NCI-H69 (cell line): ENCODE results near the gene OR56A5.
"Not testable (repeated sequence)": the region's sequence is repeated elsewhere in the genome, so short reads cannot be mapped to it uniquely, and the experiment has no call there.

Experiments used
- DNase-seq: peaks from one replicate; lab custom pipeline; 2025; lab: John Stamatoyannopoulos, UW

OR56A5 gene

DNA sequence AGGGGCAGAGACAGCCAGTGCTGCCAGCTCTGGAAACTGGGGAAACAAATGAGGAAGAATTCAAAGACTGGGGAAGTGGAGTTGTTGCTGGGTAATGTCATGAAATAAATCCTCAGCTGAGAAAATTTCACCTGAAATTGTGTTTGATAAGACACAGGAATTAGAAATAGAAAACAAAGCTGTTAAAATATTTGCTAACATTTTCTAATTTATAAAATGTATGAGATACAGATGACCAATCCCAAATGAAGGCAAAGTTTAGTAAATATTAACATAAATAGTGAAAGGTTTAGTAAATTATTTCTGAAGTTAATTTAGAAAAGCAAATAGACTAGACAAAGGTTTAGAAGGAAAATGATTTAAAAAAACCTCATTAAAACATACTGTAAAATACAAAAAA lies at the start of gene OR56A5:
Gene OR56A5 (minus strand): TSS at position 101 of the 400 bp plus-strand sequence. CDS start 0 bp downstream, at position 101.
- DNase-seq = no peak

DNA sequence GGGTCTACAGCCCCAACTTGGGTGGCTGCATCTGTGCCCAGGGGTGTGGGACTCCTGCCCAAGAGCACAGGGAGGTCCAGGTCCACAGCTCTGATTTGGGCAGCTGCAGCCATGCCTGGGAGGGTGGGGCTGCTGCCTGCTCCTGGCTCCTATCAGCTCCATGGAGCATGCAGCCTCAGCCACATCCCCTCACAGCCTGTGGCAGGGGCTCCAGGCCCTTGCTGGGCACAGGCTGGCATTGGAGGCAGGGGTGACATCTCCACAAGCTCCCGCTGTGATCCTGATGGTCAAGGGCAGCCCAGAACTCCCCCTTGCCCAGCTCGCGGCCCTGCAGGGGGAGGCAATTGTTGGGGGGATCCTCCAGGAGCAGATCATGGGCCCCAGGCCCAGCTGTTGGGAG lies 44.7 kb upstream of the OR56A5 start:
- no peak for DNase-seq

- DNase-seq = no peak
These were observed 43.9 kb upstream of the OR56A5 start for GRCh38 chr11:6012035-6012668.

DNA sequence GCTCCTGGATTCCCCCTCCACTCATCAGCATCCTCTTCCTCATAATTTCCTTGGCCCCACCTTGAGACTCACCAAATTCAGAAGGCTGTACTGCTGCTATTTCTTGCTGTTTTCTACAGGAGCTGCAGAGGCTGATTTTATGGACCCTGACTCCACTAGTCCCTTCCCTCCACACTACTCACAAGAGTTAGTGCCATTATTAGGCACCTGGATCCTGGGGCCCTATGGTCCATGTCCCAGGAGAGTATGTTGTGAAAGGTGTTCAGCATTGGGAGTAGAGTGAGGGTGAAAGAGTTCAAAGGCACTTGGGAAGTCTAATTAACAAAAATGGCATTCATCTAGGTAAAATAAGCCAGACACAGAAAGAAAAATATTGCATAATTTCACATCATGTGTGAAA lies 38.6 kb upstream of the OR56A5 start, which contains the start of gene OR56A4:
Gene OR56A4 (minus strand): TSS at position 101 of the 400 bp plus-strand sequence. CDS start 3,954 bp downstream, outside the sequence.
- no peak for DNase-seq

DNA sequence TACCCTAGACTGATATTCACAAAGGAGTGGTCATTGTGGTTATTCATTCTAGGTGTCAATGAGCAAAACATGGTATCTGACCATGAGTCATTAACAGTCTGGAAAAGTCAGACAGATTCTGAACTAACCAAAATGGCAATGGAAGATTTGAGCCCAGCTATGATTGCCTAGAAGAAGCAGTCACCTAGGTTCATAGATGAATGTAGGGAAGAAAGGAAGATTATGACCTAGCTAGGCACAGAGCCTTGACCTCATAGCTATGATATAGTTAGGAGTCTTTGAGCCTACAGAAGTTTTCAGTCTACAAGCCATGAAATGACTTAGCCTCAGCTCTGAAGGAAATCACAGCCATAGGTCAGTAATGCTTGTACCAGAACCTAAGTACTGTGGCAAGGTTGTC lies 38.1 kb upstream of the OR56A5 start:
- no peak for DNase-seq

GRCh38 chr11:6002202-6002699 lies 34.0 kb upstream of the OR56A5 start:
- DNase-seq = no peak

DNA sequence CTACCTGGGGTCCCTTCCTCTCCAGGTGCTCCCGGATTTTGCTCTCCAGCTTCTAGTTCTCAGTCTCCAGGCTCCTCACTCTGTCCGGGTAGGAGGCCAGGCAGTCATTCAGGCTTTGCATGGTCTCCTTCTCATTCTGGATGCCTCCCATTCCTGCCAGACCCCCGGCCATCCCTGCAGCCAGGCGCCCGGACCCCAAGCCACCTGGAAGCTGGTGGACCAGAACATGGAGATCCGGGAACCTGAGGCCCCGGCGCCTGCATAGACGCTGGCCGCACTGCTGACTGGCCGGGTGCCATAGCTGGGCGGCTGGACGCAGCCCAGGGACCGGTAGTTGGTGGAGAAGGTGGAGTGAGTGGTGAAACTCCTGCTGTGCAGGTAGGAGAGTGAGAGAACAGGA lies 26.5 kb upstream of the OR56A5 start:
- DNase-seq = no peak

- peak; percentile 30 for DNase-seq
These were observed 24.4 kb upstream of the OR56A5 start for GRCh38 chr11:5992604-5993251.

DNA sequence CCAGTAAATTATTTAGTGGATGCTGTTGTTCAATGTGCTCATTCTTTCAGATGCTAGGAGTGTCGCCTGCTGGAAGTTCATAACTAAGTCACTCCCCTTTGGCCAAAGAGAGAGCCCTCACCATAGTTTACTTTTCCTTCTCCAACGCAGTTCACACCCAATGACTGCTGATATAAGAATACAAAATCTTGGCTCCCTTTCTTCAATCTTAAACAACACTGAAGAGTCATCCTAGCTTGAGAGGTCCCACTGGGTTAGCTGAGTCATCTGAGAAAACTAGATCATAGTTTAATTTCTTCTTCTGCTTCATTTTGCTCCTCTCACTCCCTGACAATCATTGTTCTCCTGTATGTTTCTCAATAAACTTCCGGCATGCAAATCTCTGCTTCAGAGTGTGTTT lies 23.9 kb upstream of the OR56A5 start:
- DNase-seq = no peak

DNA sequence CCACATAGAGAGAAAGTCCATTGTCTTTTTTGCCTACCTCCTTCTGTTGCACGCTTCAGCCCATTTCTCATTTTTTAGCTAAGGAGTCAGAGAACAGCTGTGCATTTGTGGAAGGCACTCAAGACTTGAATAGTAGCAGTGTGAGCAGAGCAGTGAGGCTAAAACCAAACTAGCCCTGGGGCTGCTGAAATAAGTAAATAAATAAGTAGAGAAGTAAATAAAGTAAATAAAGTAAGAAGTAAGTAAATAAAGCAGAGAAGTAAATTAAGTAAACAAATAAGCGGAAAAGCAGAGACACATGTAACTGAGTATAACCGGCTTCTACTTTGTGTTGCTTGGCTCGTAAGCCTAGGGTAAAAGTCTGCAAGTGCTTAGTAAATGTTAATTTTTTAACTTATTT lies 20.9 kb upstream of the OR56A5 start:
- no peak for DNase-seq

- DNase-seq = no peak
These were observed 18.6 kb upstream of the OR56A5 start, which contains the start of gene OR52L1 for GRCh38 chr11:5986885-5987284. TSS of gene OR52L1 (minus strand) at chr11:5986985. CDS start at chr11:5986930, 55 bp downstream.

DNA sequence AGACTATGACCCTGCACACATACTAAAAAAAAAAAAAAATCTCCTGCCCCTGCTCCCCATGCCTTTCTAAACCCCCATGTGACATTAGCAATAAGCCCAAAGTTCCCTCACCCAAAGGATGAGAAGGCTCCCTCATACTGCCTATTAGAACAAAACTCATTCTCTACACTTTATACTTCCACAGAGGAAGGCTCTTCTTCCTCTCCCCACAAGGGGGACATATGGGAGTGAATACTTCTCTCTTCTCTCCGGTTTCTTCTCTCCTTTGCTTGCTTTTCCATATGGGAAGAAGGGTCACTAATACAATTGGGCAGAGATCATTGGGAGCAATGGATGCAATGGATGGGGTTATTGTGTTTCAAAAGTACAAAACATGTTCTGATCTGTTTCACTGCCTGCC lies 15.1 kb upstream of the OR56A5 start:
- DNase-seq = no peak

DNA sequence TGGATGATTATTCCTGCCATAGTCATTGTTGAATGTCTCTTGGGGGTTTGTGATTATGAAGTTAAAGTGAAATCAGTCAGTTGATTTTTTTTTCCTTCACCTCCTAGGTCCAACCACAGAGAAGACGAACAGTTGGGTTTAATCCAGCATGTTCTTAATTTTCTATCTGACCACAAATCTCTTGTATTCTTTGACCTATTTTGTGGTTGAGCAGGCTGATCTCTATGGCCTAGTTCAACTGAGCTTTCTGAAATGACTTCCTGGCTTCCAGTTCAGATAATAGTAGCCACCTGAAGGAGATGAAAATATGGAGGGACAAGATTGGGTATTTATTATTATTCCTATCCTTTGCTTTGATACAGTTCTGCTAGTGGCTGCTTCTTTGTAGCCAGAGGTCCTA lies 5.2 kb upstream of the OR56A5 start:
- no peak for DNase-seq

- DNase-seq = no peak
These were observed 586 bp downstream of the OR56A5 start for GRCh38 chr11:5967708-5968107.

DNA sequence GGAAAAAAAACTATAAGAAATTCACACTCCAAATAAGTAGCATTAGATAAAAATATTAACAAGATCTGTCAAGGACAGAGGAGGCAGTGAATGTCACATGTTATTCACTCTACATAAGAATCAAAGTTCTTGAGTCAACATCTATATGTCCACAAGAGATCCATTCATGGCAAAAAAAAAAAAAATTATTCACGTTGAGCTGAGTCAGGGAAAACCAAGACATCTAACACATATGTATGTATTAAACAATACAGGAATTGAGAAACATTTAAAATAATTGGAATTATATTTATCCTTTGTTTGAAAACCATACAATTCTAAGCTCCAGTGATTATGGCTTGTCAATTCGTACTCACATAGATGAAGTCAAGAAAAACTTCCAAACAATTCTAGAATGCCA lies 1.3 kb downstream of the OR56A5 start:
- no peak for DNase-seq

DNA sequence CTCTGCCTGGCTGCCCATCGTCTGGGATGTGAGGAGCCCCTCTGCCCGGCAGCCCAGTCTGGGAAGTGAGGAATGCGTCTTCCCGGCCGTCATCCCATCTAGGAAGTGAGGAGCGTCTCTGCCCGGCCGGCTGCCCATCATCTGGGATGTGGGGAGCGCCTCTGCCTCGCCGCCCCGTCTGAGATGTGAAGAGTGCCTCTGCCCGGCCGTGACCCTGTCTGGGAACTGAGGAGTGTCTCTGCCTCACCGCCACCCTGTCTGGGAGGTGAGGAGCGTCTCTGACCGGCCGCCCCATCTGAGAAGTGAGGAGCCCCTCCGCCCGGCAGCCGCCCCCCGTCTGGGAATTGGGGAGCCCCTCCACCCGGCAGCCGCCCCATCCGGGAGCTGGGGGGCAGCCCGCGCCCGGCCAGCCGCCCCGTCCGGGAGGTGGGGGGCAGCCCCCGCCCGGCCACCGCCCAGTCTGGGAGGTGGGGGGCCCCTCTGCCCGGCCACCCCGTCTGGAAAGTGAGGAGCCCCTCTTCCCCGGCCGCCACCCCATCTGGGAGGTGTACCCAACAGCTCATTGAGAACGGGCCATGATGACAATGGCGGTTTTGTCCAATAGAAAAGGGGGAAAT lies 7.5 kb downstream of the OR56A5 start:
- not testable (repeated sequence) for DNase-seq

DNA sequence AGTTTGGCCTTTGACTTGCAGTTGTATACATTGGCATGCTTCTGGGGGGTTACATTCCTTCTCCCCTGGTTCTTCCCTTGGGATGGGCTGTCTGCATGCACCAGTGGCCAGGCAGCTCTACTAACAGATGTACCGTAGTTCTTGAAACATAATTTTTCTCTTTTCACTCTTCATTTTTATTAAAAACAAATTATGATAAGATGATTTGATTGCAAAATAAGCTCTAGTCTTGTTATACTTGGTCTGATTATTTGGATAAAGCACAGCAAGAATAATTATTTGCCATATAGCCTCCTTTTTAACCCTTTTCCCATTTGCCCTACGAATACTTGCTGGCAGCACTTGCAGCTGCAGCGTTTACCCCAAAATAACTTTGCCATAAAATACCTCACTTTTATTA lies 12.7 kb downstream of the OR56A5 start:
- DNase-seq = no peak

- no peak for DNase-seq
These were observed 26.3 kb downstream of the OR56A5 start, which contains the start of gene OR56A3 for GRCh38 chr11:5941951-5942350. TSS of gene OR56A3 (plus strand) at chr11:5942251. CDS start at chr11:5947347, 5,096 bp downstream.

GRCh38 chr11:5940748-5941147 lies 27.5 kb downstream of the OR56A5 start:
- DNase-seq = no peak

GRCh38 chr11:5938603-5938965 lies 29.7 kb downstream of the OR56A5 start:
- no peak for DNase-seq

GRCh38 chr11:5937868-5938602 lies 30.3 kb downstream of the OR56A5 start:
- DNase-seq = no peak

DNA sequence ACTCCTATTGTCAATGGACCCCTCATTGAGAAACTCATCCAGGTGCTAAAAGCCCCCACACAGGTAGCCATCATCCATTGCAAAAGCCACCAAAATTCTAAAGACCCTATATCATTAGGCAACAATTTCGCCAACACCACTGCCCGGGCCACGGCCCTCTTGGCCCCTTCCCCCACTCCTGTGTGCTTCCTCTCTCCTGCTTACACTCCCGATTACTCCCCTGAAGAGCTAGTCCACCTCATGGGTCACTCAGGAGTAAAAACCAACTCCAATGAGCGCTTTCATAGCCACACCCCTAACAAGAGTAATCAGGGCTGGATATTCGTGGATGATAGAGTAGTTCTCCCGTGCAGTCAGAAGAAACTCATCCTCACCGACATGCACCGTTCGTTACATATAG lies 35.2 kb downstream of the OR56A5 start:
- no peak for DNase-seq
